PFSK-1 (cell line): ENCODE results near the gene TEAD2.

ENCODE experiments used
- FOXP2 ChIP-seq: optimal IDR thresholded peaks from 2 replicates; pipeline ENCODE3; 2011; ENCODE audit warnings: borderline replicate concordance, control low read depth, inconsistent platforms; ENCODE audit not compliant: insufficient read depth; ENCODE audit errors: extremely low read length, extremely low read depth
- POLR2AphosphoS5 ChIP-seq: IDR thresholded peaks from 2 replicates; pipeline ENCODE4 v1.6.1; 2012; ENCODE audit warnings: low read depth, mild to moderate bottlenecking, control low read depth, low read length, moderate library complexity
- TAF1 ChIP-seq: IDR thresholded peaks from 2 replicates; pipeline ENCODE4 v1.6.1; 2012; ENCODE audit warnings: low read length, control low read depth, borderline replicate concordance; ENCODE audit not compliant: insufficient read depth
- TF ChIP-seq, protein P1 (sequence below), 2 experiments: IDR thresholded peaks; 2 replicates each; pipeline versions ENCODE4 v1.6.1 to v1.8.0; 2011 to 2012; ENCODE audit warnings: low read depth in 2 of 2, low read length in 2 of 2, control low read depth in 1 of 2, inconsistent platforms in 1 of 2, mild to moderate bottlenecking in 1 of 2, moderate library complexity in 1 of 2; ENCODE audit not compliant: insufficient read depth in 1 of 2

DNA sequence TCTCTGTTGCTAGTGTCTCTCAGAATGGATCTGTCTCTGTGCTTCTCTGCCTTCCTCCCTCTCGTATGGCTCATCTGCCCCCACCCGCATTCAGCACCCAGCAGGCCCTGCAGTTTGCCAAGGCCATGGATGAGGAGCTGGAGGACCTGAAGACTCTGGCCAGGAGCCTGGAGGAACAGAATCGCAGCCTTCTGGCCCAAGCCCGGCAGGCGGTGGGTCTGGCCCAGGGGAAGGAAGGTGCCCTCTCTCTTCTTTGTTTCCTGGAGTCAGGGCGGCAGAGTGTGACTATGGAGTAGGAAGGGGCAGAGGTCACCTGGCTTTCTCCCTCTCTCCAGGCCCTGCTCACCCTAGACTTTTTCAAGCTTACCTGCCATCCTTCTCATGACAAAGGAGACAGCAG lies 36.7 kb upstream of the TEAD2 start:
- TF ChIP-seq FOXP2 (no peak), POLR2AphosphoS5 (no peak), TAF1 (no peak)
- TF ChIP-seq, protein P1, sequence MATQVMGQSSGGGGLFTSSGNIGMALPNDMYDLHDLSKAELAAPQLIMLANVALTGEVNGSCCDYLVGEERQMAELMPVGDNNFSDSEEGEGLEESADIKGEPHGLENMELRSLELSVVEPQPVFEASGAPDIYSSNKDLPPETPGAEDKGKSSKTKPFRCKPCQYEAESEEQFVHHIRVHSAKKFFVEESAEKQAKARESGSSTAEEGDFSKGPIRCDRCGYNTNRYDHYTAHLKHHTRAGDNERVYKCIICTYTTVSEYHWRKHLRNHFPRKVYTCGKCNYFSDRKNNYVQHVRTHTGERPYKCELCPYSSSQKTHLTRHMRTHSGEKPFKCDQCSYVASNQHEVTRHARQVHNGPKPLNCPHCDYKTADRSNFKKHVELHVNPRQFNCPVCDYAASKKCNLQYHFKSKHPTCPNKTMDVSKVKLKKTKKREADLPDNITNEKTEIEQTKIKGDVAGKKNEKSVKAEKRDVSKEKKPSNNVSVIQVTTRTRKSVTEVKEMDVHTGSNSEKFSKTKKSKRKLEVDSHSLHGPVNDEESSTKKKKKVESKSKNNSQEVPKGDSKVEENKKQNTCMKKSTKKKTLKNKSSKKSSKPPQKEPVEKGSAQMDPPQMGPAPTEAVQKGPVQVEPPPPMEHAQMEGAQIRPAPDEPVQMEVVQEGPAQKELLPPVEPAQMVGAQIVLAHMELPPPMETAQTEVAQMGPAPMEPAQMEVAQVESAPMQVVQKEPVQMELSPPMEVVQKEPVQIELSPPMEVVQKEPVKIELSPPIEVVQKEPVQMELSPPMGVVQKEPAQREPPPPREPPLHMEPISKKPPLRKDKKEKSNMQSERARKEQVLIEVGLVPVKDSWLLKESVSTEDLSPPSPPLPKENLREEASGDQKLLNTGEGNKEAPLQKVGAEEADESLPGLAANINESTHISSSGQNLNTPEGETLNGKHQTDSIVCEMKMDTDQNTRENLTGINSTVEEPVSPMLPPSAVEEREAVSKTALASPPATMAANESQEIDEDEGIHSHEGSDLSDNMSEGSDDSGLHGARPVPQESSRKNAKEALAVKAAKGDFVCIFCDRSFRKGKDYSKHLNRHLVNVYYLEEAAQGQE (IDR thresholded peaks at IDR 0.05; ENCODE audit: insufficient read depth in 1 of 2, low read depth in 2 of 2, low read length in 2 of 2) = no peak
